ENCODE measurements around the gene CRACDL. TPM values are rescaled to one million over a fixed set of nuclear protein-coding genes. Genes with fewer than 3 reads are reported as not detected.

Gene CRACDL
- total RNA-seq, 1 donor = not detected

GRCh38 chr2:98899041-98899702 lies 36.9 kb downstream of the CRACDL start:
- H3K27me3 ChIP-seq (ENCODE audit: insufficient read depth, low read length) = peaks cover 5% of the 10 kb centered on the region
- H2AFZ ChIP-seq (ENCODE audit: low read length) = no peak overlapping the region
- H3K9me3 ChIP-seq (ENCODE audit: low read depth, low read length) = no peaks in the 10 kb centered on the region
- DNase-seq (ENCODE audit: insufficient read length, low spot score, missing footprints) = no peak
- no peaks in the 10 kb centered on the region for H3K4me1 ChIP-seq (ENCODE audit: insufficient read depth, low read length)
- no peak overlapping the region for H3K4me2 ChIP-seq (ENCODE audit: insufficient read depth, low read length)
- no peak overlapping the region for H3K27ac ChIP-seq (ENCODE audit: low read depth, low read length)
- no peaks in the 10 kb centered on the region for H3K36me3 ChIP-seq (ENCODE audit: insufficient read depth, low read length)
- no peaks in the 10 kb centered on the region for H3K79me2 ChIP-seq (ENCODE audit: insufficient read depth, low read length)
- no peak overlapping the region for H3K4me3 ChIP-seq (ENCODE audit: insufficient read depth, low read length)
- no peaks in the 10 kb centered on the region for H4K20me1 ChIP-seq (ENCODE audit: insufficient read depth, low read length)
- TF ChIP-seq, protein P1, sequence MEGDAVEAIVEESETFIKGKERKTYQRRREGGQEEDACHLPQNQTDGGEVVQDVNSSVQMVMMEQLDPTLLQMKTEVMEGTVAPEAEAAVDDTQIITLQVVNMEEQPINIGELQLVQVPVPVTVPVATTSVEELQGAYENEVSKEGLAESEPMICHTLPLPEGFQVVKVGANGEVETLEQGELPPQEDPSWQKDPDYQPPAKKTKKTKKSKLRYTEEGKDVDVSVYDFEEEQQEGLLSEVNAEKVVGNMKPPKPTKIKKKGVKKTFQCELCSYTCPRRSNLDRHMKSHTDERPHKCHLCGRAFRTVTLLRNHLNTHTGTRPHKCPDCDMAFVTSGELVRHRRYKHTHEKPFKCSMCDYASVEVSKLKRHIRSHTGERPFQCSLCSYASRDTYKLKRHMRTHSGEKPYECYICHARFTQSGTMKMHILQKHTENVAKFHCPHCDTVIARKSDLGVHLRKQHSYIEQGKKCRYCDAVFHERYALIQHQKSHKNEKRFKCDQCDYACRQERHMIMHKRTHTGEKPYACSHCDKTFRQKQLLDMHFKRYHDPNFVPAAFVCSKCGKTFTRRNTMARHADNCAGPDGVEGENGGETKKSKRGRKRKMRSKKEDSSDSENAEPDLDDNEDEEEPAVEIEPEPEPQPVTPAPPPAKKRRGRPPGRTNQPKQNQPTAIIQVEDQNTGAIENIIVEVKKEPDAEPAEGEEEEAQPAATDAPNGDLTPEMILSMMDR (IDR thresholded peaks at IDR 0.05; ENCODE audit: extremely low read depth, low read depth, low read length) = no peak

DNA sequence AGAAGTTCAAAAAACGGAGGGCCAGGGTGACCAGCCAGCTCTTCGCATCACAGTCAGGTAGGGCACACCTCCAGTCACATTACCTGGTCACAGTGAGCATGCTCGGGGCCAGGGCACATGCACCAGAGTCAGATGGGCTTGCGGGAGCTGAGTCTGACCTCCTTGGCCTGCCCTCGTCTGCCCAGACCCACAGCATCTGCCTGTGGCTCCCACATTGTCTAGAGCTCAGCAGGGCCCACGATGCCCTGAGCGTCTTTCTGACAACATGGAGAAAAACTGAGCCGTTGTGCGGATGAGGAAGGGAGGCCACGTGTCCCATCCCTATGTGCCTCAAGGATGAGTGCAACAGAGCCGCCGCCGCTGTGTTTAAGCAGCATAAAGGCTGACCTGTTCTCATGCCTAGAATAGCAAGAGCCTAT lies 37.6 kb downstream of the CRACDL start:
- TF ChIP-seq, protein P1 (IDR thresholded peaks at IDR 0.05; ENCODE audit: extremely low read depth, low read depth, low read length) = no peak
- H3K27me3 ChIP-seq (ENCODE audit: insufficient read depth, low read length) = peaks cover 8% of the 10 kb centered on the region
- H2AFZ ChIP-seq (ENCODE audit: low read length) = no peak overlapping the region
- H3K4me3 ChIP-seq (ENCODE audit: insufficient read depth, low read length) = no peak overlapping the region
- no peak for DNase-seq (ENCODE audit: insufficient read length, low spot score, missing footprints)
- no peaks in the 10 kb centered on the region for H3K79me2 ChIP-seq (ENCODE audit: insufficient read depth, low read length)
- no peaks in the 10 kb centered on the region for H3K9me3 ChIP-seq (ENCODE audit: low read depth, low read length)
- H4K20me1 ChIP-seq (ENCODE audit: insufficient read depth, low read length) = no peaks in the 10 kb centered on the region
- no peak overlapping the region for H3K27ac ChIP-seq (ENCODE audit: low read depth, low read length)
- no peaks in the 10 kb centered on the region for H3K36me3 ChIP-seq (ENCODE audit: insufficient read depth, low read length)
- H3K4me2 ChIP-seq (ENCODE audit: insufficient read depth, low read length) = no peak overlapping the region
- H3K4me1 ChIP-seq (ENCODE audit: insufficient read depth, low read length) = no peaks in the 10 kb centered on the region

DNA sequence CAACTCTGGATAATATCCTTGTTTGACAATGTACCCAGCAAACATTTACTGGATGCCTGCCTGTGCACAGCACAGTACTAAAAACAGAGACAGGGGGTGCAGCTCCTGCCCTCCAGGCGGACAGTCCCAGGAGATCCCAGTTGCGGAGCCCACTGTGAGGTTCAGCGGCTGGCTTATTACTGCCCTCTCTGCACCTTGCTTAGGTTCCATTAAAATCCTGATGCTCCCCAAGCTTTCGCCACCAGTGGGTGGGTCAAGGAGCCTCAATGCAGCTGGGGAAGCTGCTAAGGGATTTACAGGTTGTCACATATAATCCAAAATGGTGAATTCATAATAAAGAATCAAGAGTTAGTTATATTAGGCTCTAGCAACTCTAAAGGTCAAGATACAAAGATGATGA lies 38.3 kb downstream of the CRACDL start:
- H3K9me3 ChIP-seq (ENCODE audit: low read depth, low read length) = no peaks in the 10 kb centered on the region
- peaks cover 8% of the 10 kb centered on the region for H3K27me3 ChIP-seq (ENCODE audit: insufficient read depth, low read length)
- H3K27ac ChIP-seq (ENCODE audit: low read depth, low read length) = no peak overlapping the region
- no peaks in the 10 kb centered on the region for H3K36me3 ChIP-seq (ENCODE audit: insufficient read depth, low read length)
- H4K20me1 ChIP-seq (ENCODE audit: insufficient read depth, low read length) = no peaks in the 10 kb centered on the region
- no peaks in the 10 kb centered on the region for H3K4me1 ChIP-seq (ENCODE audit: insufficient read depth, low read length)
- H3K79me2 ChIP-seq (ENCODE audit: insufficient read depth, low read length) = no peaks in the 10 kb centered on the region
- no peak for DNase-seq (ENCODE audit: insufficient read length, low spot score, missing footprints)
- H2AFZ ChIP-seq (ENCODE audit: low read length) = no peak overlapping the region
- H3K4me3 ChIP-seq (ENCODE audit: insufficient read depth, low read length) = no peak overlapping the region
- TF ChIP-seq, protein P1 (IDR thresholded peaks at IDR 0.05; ENCODE audit: extremely low read depth, low read depth, low read length) = no peak
- H3K4me2 ChIP-seq (ENCODE audit: insufficient read depth, low read length) = no peak overlapping the region

DNA sequence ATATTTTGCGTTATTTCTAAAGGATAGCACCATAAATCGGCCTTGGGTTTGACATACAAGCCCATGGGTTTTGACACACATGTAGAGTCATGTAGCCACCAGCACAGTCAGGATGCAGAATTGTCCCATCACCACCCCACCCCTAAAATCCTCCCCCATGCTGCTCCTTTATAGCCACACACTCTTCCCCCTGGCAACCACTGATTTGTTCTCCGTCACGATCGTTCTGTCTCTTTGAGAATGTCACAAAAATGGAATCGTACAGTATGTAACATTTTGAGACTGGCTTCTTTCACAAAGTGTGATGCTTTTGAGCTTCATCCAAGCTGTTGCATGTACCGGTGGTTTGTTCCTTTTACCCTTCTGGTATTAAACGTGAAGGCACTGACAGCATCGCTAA lies 39.1 kb downstream of the CRACDL start:
- H3K4me1 ChIP-seq (ENCODE audit: insufficient read depth, low read length) = no peaks in the 10 kb centered on the region
- TF ChIP-seq, protein P1 (IDR thresholded peaks at IDR 0.05; ENCODE audit: extremely low read depth, low read depth, low read length) = no peak
- no peak for DNase-seq (ENCODE audit: insufficient read length, low spot score, missing footprints)

More for the DNA sequence above, 39.1 kb downstream of the CRACDL start:
- no peak overlapping the region for H3K27ac ChIP-seq (ENCODE audit: low read depth, low read length)
- no peaks in the 10 kb centered on the region for H3K36me3 ChIP-seq (ENCODE audit: insufficient read depth, low read length)
- H3K4me3 ChIP-seq (ENCODE audit: insufficient read depth, low read length) = no peak overlapping the region
- H2AFZ ChIP-seq (ENCODE audit: low read length) = no peak overlapping the region
- H3K9me3 ChIP-seq (ENCODE audit: low read depth, low read length) = no peaks in the 10 kb centered on the region
- H3K79me2 ChIP-seq (ENCODE audit: insufficient read depth, low read length) = no peaks in the 10 kb centered on the region
- no peak overlapping the region for H3K4me2 ChIP-seq (ENCODE audit: insufficient read depth, low read length)
- peaks cover 8% of the 10 kb centered on the region for H3K27me3 ChIP-seq (ENCODE audit: insufficient read depth, low read length)
- H4K20me1 ChIP-seq (ENCODE audit: insufficient read depth, low read length) = no peaks in the 10 kb centered on the region

Data from osteoblast (primary cell).